HG03060 (cell line): ENCODE measurements around the gene TRIM46.
"Not testable (repeated sequence)": the region's sequence is repeated elsewhere in the genome, so short reads cannot be mapped to it uniquely, and the experiment has no call there.

Experiments
- ATAC-seq: cut with Tn5 transposase; IDR thresholded peaks from one replicate; pipeline ENCODE4 v1.9.1; 2021; ENCODE audit warnings: low read depth, moderate number of reproducible peaks; ENCODE audit not compliant: unreplicated experiment

TRIM46 gene

DNA sequence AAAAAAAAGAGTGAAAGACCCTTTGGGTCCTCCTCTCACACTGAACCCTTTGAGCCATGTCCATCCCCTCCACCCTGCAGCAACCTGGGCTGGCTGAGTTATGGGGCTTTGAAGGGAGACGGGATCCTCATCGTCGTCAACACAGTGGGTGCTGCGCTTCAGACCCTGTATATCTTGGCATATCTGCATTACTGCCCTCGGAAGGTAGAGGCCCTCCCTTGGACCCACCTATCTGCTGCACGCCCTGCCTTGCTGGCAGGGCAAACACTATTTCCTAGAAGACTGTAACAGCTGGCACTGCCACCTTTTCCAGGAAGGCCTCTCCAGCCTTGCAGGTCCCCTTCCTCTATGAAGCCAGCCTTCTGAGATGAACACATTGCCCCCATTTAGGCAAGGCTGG is 36.9 kb upstream of the TRIM46 start:
- no peak for ATAC-seq

DNA sequence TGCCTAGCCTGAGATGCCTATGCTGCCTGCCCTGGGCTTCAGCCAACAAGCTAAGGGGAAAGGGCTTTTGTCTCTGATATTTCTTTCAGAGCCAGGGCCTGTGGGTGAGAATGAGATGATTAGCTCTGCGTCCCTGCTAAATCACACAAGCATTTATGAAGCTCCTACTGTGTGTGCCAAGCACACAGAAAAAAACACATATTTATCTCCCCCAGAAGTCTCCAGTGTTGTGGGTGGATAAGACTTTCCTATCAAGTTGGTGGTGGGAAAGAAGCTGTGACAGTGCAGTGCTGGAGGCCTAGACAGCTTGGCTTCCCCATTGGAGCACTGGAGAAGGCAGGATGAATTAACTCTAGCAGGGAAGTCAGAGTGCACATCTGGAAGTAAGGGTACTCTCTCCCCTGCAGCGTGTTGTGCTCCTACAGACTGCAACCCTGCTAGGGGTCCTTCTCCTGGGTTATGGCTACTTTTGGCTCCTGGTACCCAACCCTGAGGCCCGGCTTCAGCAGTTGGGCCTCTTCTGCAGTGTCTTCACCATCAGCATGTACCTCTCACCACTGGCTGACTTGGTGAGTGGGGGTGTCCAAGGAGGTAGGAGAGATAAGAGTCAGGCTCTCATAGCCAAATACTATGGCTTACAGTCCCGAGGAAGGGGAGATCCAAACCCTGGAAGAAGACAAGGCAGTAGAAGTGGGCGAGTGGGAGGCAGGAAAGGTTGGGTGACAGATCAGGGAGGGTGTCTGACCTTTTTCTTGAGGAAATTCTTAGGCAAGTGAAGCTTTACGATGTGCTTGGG is 36.3 kb upstream of the TRIM46 start:
- ATAC-seq = no peak

DNA sequence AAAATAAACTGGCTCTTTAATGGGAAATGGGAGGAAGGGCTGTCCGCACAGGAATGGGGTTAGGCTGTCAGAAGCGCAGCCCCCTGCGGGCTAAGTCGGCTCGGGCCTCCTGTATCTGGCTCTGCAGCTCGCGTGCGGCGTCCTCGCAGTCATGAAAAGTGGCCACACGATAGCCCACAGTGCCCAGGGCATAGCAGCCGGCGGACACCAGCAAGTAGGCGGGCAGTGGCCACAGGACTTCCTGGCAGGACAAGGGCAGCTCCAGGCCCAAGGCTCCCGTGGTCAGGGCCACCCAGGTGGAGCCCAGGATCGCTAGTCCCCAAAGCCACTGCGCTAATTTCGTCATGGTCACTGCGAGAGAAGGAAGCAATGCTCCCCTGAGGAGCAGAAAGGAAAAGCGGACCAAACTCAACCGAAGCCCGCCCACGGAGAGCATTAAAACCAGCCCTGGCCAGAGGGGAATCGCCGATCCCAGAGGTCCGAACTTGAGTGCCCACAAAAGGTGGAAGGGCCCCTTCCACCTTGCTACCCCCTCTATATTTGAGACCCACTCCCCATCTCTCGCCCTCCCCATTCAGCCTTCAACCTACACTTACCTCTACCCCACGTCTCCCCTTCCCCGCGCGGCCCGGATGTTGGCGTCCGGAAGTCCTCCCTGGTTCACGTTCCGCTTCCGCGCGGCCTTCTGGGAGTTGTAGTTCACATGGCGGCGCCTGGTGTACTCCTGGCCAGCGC is 33.6 kb upstream of the TRIM46 start, which contains the start of gene DPM3:
Gene DPM3, minus strand, starts transcription at position 637 of the 735 bp plus-strand sequence. Its CDS starts 291 bp downstream, at position 346.
- no peak for ATAC-seq

DNA sequence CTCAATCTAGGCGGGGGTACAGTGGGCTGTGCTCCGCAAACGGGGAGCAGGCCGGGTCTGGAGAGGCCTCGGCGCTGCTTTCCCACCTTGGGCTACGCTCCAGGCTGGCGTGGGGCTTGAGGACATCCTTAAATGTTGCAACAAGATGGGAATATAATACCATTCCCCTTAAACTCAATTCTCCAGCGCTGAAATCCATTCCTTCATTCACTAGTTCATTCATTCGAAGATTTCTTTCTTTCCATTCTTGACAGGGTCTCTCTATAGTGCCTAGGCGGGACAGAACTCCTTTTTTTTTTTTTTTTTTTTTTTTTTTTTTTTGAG is 33.1 kb upstream of the TRIM46 start:
- ATAC-seq = no peak

DNA sequence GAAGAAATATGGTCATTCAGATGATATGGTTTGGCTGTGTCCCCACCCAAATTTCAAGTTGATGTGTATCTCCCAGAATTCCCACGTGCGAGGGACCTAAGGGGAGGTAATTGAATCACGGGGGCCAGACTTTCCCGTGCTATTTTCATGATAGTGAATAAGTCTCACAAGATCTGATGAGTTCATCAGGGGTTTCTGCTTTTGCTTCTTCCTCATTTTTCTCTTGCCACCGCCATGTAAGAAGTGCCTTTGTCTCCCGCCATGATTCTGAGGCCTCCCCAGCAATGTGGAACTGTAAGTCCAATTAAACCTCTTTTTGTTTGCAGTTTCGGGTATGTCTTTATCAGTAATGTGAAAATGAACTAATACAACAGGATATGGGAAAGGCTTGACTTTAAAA is 31.9 kb upstream of the TRIM46 start:
- ATAC-seq = no peak

DNA sequence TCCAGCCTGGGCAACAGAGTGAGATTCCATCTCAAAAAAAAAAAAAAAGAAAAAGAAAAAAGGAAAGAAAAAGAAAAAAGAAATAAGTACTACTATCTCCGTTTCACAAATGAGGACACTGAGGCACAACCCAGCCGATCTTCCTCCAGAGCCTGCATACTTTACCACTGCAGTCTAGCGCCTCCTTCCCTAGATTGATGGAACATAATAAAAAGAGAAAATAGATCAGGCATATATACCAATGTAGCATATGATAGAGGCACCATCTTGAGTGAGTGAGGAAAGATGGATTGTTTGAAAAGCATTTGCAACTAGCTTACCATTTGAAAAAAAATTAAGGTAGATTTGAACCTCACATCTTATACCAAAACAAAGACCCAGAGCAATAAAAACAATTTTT is 28.2 kb upstream of the TRIM46 start:
- no peak for ATAC-seq

DNA sequence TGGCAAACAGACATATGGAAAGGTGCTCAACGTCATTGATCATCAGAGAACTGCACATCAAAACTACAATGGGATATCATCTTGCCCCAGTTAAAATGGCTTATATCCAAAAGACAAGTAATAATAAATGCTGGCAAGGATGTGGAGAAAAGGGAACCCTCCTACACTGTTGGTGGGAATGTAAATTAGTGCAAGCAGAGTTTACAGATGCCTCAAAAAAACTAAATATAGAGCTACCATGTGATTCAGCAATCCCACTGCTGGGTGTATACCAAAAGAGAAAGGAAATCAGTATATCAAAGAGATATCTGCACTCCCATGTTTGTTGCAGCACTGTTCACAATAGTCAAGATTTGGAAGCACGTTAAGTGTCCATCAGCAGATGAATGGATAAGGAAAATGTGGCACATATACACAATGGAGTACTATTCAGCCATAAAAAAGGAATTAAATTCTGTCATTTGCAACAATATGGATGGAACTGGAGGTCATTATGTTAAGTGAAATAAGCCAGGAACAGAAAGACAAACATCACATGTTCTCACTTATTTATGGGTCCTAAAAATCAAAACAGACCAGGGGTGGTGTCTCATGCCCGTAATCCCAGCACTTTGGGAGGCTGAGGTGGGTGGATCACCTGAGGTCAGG is 17.5 kb upstream of the TRIM46 start:
- ATAC-seq = not testable (repeated sequence)

DNA sequence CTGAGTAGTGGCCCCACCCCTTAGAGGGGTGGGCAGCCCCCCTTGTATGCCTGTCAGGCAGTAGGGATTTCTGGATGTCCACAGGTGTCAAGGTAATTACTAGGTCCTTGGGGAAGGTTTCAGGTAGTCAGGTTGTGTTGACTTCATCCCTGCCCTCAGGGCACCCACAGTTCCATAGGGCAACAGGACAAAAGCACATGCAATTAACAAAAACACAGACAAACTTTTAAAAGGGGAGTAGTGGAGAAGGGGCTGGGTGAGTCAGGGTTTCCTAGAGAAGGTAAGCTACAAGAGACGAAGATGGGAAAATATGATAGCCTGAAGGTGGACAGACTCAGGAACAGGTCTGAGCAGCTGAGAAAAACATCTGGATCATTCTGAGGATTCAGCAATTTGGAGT is 14.7 kb upstream of the TRIM46 start:
- ATAC-seq = no peak

DNA sequence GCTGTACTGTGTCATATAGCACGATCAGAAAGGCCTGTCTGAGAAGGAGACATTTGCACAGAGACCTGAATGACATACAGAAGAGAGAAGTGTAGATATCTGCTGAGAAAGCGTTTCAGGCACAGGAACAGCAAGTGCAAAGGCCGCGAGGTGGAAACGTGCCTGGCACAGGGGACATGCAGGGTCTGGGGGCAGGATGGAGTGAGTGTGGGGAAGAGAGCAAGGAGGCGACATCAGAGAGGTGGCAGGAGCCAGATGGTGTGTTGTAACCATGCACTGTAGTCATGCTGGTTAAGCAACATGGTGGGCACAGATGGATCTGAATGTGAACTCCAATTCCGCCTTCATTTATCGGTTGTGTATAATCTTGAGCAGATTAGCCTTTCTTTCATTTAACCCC is 13.5 kb upstream of the TRIM46 start:
- ATAC-seq = no peak

DNA sequence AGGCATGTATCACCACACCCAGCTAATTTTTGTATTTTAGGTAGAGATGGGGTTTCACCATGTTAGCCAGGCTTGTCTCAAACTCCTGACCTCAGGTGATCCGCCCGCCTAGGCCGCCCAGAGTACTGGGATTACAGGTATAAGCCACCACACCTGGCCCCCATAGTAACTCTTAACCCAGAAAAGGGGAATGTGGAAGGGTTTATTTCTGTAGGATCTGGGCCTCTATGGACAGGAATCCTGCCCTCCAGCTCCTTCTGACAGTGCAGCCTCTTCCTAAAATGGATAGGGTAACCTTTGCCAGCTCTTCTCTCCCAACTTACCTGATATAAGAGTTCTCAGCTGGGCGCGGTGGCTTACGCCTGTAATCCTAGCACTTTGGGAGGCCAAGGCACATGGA is 11.0 kb upstream of the TRIM46 start:
- ATAC-seq = not testable (repeated sequence)

DNA sequence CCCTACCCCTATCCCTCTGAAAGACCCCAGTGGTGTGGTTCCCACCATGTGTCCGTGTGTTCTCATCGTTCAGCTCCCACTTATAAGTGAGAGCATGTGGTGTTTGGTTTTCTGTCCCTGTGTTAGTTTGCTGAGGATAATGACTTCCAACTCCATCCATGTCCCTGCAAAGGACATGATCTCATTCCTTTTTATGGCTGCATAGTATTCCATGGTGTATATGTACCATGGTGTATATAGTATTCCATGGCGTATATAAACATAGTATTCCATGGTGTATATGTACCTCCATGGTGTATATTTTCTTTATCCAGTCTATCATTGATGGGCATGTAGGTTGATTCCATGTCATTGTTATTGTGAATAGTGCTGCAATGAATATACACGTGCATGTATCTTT is 9.9 kb upstream of the TRIM46 start:
- not testable (repeated sequence) for ATAC-seq

DNA sequence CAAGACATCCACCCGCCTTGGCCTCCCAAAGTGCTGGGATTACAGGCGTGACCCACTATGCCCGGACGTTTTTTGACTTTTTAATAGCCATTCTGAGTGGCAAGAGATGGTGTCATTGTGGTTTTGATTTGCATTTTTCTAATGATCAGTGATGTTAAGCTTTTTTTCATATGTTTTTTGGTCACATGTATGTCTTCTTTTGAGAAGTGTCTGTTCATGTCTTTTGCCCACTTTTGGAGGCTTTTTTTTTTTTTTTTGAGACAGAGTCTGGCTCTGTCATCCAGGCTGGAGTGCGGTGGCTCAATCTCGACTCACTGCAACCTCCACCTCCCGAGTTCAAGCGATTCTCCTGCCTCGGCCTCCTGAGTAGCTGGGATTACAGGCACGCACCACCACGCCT is 9.0 kb upstream of the TRIM46 start:
- ATAC-seq = not testable (repeated sequence)

DNA sequence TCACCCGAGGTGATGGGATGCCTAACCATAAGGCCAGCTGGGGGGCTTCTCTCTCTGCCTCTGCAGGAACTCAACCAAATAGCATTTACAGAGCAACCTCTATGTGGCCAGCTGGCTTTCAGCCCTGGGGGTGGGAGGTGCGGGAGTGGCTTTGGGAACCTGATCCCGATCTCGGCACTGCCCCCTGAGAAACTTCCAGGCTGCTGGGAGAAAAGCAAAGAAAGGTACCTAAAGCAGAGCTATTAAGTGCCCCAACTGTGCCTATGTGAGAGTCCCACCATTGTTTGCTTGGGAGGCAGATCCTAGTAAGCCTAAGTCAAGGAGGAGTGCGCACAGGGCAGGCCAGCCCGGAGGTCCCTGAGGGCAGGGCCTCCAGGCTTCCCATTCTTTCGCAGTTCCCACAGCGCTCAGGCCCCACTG is 7.6 kb upstream of the TRIM46 start:
- no peak for ATAC-seq

DNA sequence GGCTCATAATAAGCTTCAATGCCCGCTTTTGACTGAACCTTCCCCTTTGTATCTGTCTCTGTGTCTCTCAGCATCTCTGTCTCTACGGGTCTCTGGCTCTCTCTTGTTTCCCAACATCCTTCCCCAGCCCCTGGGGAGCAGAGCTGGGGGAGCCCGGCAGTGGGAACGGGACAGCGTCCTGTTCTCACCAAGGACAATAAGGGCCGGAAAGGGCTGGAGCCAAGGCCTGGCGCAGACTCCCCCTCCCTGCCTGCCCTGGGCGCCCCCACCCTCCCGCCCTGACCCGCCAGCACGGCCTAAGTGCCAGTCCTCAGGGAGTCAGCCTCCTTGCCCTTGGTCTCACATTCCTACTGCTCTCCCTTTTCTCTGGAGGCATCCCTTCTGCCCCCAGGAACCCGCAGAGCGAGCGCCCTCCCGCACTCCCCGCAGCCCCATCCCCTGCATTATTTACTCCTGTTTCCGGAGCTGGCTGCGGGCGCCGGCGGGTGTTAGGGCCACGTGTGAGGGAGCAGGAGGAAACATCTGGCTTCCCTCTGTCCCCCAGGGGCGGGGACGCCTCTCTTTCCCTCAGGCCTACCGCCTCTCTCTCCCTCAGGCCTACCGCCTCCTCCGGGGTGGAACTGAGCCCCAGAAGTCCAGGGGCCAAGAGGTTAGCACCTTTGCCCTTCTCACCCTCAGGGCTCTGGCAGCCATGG is 7.0 kb upstream of the TRIM46 start:
- ATAC-seq = no peak

DNA sequence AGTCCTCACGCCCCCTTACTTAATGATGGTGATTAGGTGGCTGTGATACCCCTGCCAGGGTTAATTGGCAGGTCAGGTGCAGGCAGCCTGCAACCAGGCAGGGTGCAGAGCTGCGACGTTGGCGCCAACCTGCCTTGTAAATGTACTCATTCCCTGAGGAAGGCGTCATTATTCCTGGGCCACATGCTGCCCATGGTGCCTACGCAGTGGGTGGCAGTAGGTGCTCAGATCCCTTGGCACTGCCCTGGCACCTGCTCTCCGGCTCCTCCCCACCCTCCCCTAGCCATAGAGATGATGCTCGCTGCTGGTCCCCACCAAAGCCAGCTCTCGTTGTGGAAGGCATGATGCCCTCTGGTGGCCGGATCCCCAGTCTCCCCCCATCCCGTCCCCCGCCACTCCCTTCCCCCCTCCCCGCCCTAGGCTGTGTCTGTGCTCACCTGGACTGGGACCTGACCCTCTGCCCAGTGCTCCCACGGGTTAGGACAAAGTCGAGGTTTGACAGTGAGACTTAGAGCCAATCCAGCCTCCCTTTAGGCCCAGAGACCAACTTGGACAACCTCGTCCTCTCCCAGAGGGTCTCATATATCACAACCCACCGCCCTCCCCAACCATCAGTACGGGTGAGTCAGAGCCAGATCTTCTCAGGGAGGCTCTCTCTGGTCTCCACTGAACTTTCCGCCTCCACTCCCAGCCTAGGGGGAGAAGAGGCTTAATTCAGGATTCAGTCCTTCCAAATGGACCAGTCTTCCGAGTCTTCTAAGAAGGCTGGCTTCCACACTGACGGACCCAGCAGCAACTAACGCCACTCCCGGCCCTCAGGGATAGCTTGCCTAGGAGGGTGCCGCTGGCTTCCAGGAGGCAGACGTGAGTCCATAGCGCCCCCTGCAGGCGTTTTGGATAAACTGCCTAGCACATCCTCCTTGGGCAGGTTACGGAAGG is 6.2 kb upstream of the TRIM46 start:
- no peak for ATAC-seq

DNA sequence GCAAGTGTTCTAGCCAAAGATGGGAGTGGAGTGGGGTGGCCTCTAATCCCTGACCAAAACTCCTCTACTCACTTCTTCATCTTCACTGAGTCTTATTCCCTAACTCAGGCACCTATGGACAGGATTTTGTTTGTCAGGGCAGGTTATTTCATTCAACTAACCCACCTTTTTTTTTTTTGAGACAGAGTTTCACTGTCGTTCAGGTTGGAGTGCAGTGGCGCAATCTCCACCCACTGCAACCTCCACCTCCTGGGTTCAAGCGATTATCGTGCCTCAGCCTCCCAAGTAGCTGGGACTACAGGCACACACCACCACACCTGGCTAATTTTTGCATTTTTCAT is 5.6 kb upstream of the TRIM46 start:
- not testable (repeated sequence) for ATAC-seq

DNA sequence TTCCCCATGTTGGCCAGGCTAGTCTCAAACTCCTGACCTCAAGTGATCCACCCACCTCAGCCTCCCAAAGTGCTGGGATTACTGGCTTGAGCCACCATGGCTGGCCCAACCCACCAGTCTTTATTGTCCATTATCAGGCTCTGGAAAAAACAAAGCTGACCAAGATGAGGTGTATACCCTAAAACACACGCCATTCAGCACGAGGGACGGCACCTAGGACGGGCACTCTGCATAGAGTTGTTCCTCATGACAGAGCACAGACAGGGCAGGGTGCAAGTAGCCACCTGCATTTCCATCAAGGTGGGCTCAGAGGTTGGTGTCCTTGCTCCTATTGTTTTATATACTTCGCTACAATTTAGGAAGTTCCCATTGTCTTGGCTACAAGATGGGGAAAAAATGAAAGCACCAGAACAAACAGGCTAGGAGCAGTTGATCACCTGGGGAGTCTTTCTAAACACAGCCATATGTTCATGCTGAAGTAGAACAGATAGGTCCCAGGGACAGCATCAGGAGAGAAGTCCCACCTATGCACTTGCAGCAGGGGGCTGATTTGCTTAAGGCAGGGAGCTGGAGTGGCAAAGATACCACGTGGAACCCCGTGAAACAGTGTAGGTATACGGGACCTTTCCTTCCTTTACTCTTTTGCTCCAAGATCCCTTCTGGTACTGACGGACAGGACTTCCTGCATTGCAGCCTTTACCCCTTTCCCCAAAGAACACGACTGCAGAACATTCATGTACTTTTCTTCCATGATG is 5.0 kb upstream of the TRIM46 start:
- no peak for ATAC-seq

DNA sequence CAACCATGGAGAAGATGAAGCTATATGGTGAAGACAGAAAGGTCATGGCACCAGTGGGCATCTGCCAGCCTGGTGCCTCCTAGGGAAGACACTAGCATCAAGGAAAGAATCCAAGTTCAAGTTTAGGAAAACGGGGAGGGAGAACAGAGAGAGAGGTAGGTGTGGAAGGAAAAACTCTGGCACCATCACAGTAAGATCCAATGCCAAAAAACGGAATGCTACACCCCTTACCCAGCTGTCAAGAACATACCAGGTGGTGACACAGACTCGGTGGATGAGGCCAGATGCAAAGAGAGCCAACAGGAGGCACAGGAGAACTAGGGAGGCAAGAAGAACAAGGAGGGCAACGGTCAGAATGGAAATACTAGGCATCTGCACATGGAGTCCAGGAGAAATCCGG is 4.1 kb upstream of the TRIM46 start:
- ATAC-seq = no peak

DNA sequence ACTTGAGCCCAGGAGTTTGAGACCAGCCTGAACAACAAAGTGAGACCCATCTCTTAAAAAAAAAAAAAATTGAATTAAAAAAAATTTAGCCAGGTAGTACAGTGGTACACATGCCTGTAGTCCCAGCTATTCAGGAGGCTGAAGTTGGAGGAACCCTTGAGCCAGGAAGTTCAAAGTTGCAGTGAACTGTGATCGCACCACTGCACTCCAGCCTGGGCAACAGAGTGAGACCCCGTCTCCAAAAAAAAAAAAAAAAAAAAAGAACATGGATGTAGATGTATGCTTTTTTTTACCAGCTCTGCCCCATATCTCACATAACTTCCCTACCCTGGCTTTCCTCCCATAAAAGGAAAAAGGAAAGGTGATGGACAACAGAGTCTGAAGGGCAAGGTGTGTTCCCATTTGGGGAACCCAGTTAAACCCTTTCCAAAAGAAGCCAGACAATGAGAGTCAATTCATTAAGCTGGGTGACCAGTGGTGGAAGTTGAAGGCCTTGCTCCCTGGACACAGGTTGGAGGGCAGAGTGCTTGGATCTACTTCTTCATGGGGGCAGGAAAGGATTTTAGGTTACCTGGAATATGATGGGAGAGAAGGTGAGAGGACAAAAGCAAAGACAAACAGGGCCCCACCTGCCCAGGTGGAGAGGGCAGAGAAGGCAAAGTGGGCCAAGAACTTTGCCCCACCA is 3.4 kb upstream of the TRIM46 start:
- no peak for ATAC-seq
